ENCODE data around the gene SIX4.

DNA sequence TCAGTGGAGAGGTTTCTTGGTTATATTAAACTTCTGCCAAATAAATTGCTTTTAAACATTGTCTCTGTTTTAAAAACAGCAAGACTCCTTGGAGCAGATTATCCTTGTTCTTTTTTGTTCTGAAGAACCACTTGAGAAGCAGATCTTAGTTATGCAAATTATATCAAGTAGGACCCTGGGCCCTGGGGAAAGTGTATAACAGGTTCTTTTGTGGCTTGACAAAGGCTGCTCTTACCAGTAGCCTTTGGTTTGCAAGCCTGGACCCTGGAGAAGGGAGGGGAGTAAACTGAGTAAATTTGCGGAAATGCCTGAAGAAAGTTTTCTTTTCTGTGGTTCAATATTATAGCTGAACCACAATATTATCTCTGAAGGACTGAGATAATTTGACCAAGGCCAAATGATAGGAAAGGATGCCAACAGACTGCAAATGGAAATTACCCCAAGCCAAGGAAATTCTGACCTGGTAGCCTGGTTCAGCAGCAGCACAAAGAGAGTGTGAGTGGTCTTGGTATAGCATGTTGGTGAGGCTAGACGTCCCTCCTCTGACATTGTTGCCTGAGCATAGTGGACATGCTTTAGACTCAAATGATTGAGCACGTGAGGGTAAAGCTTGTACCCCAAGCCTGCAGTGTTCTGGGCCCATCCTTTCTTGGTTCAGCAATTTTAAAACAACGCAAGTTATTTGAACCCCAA, 44.4 kb downstream of the SIX4 start:
- TF ChIP-seq POLR2A (IDR thresholded peaks at IDR 0.05), result no peak
- TF ChIP-seq, protein P1, sequence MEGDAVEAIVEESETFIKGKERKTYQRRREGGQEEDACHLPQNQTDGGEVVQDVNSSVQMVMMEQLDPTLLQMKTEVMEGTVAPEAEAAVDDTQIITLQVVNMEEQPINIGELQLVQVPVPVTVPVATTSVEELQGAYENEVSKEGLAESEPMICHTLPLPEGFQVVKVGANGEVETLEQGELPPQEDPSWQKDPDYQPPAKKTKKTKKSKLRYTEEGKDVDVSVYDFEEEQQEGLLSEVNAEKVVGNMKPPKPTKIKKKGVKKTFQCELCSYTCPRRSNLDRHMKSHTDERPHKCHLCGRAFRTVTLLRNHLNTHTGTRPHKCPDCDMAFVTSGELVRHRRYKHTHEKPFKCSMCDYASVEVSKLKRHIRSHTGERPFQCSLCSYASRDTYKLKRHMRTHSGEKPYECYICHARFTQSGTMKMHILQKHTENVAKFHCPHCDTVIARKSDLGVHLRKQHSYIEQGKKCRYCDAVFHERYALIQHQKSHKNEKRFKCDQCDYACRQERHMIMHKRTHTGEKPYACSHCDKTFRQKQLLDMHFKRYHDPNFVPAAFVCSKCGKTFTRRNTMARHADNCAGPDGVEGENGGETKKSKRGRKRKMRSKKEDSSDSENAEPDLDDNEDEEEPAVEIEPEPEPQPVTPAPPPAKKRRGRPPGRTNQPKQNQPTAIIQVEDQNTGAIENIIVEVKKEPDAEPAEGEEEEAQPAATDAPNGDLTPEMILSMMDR (IDR thresholded peaks at IDR 0.05), result no peak
